SK-N-SH (cell line): ENCODE results near the gene STON2.

ENCODE experiments used
- CTCF ChIP-seq: fragments of 200-600 bp; sonication (generic); IDR thresholded peaks from 2 replicates; pipeline ENCODE4 v1.6.1; 2017; ENCODE audit warnings: antibody characterized with exemption, mild to moderate bottlenecking, moderate library complexity
- GABPA ChIP-seq: IDR thresholded peaks from 2 replicates; pipeline ENCODE4 v1.4.0; 2012; ENCODE audit warnings: low read depth, mild to moderate bottlenecking
- GATA2 ChIP-seq: sonication (generic); formaldehyde crosslinking; IDR thresholded peaks from 2 replicates; pipeline ENCODE4 v1.5.0; 2020; ENCODE audit warnings: mild to moderate bottlenecking, missing genetic modification reagents
- NFIC ChIP-seq: IDR thresholded peaks from 2 replicates; pipeline ENCODE4 v1.4.0; 2012; ENCODE audit warnings: borderline replicate concordance
- POLR2AphosphoS5 ChIP-seq: IDR thresholded peaks from 2 replicates; pipeline ENCODE4 v1.6.1; 2012; ENCODE audit warnings: low read depth, low read length
- SIN3A ChIP-seq: IDR thresholded peaks from 2 replicates; pipeline ENCODE4 v1.6.1; 2012; ENCODE audit warnings: low read depth, mild to moderate bottlenecking, low read length, moderate library complexity, borderline replicate concordance
- TAF1 ChIP-seq: IDR thresholded peaks from 2 replicates; pipeline ENCODE4 v1.6.1; 2012; ENCODE audit warnings: low read depth, mild to moderate bottlenecking, low read length, moderate library complexity, borderline replicate concordance
- TF ChIP-seq, protein P1 (sequence below): IDR thresholded peaks from 2 replicates; pipeline ENCODE4 v1.4.0; 2012; ENCODE audit warnings: low read depth

DNA sequence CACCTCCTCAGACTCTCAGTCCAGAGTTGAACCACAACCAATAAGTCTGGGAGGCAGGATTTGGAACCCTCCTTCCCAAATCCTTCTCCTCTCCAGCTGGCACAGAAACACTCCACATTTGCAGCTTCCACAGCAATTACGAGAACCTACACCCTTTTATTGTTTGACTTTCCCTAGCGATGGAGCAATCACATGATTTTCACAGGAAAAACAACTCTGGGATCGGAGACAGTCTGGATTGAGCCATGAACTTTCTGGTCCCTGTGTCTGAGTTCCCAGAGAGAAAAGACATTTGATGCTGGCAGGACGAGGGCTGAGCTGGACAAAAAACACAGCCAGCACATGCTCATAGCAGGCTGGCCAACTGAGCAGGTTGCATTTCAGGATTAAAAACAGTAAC, 49.0 kb upstream of the STON2 start:
- TF ChIP-seq CTCF = no peak
- TF ChIP-seq SIN3A = no peak
- TF ChIP-seq POLR2AphosphoS5 = no peak
- TF ChIP-seq, protein P1, sequence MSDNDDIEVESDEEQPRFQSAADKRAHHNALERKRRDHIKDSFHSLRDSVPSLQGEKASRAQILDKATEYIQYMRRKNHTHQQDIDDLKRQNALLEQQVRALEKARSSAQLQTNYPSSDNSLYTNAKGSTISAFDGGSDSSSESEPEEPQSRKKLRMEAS = no peak
- no peak for TF ChIP-seq GABPA
- no peak for TF ChIP-seq NFIC
- no peak for TF ChIP-seq GATA2 (CRISPR knock-in tag)
- TF ChIP-seq TAF1 = no peak
